HL-60 (cell line): ENCODE results near the gene SCUBE1.

Experiments
- DNase-seq, 2 experiments: peaks; one replicate each; pipeline ENCODE4 v3.0.0-alpha.2; 2010 to 2020; ENCODE audit warnings: low read depth in 1 of 2, low spot score in 1 of 2
- H3K27ac ChIP-seq: fragments of 250-450 bp; sonication (Bioruptor Pico); replicated peaks from 2 replicates; pipeline ENCODE4 v1.5.1; 2020; ENCODE audit warnings: mild to moderate bottlenecking, moderate library complexity
- H3K27me3 ChIP-seq: fragments of 250-450 bp; sonication (Bioruptor Pico); 2 replicates; pipeline ENCODE4 v1.5.1; 2021; ENCODE audit warnings: mild to moderate bottlenecking, moderate library complexity; ENCODE audit not compliant: insufficient read depth, poor library complexity, severe bottlenecking
- H3K4me3 ChIP-seq: replicated peaks from 2 replicates; pipeline ENCODE4 v1.5.1; 2011; ENCODE audit warnings: mild to moderate bottlenecking, control low read depth, low read length; ENCODE audit not compliant: insufficient read depth
- GABPA ChIP-seq: IDR thresholded peaks from 2 replicates; pipeline ENCODE4 v1.6.1; 2012; ENCODE audit warnings: low read depth
- POLR2AphosphoS5 ChIP-seq: IDR thresholded peaks from 2 replicates; pipeline ENCODE4 v1.6.1; 2012; ENCODE audit warnings: low read depth
- SPI1 ChIP-seq: IDR thresholded peaks from 2 replicates; pipeline ENCODE4 v1.6.1; 2012; ENCODE audit warnings: low read depth, mild to moderate bottlenecking, borderline replicate concordance
- TF ChIP-seq, protein P1 (sequence below): IDR thresholded peaks from 2 replicates; pipeline ENCODE4 v1.6.1; 2012; ENCODE audit warnings: low read depth; ENCODE audit not compliant: insufficient replicate concordance
- TF ChIP-seq, protein P2 (sequence below): IDR thresholded peaks from one replicate; pipeline ENCODE4 v1.5.1; 2011; ENCODE audit warnings: low read length, control low read depth, inconsistent platforms; ENCODE audit not compliant: insufficient read depth

SCUBE1 gene

GRCh38 chr22:43155789-43156188, 187.4 kb downstream of the SCUBE1 start:
- Histone ChIP-seq H3K4me3 (no peak overlapping the region), H3K27me3 (no peaks in the 10 kb centered on the region), H3K27ac (peak overlapping the region; percentile 26; the same call in 1 of the 2 replicates)
- no peak for TF ChIP-seq GABPA
- TF ChIP-seq, protein P1, sequence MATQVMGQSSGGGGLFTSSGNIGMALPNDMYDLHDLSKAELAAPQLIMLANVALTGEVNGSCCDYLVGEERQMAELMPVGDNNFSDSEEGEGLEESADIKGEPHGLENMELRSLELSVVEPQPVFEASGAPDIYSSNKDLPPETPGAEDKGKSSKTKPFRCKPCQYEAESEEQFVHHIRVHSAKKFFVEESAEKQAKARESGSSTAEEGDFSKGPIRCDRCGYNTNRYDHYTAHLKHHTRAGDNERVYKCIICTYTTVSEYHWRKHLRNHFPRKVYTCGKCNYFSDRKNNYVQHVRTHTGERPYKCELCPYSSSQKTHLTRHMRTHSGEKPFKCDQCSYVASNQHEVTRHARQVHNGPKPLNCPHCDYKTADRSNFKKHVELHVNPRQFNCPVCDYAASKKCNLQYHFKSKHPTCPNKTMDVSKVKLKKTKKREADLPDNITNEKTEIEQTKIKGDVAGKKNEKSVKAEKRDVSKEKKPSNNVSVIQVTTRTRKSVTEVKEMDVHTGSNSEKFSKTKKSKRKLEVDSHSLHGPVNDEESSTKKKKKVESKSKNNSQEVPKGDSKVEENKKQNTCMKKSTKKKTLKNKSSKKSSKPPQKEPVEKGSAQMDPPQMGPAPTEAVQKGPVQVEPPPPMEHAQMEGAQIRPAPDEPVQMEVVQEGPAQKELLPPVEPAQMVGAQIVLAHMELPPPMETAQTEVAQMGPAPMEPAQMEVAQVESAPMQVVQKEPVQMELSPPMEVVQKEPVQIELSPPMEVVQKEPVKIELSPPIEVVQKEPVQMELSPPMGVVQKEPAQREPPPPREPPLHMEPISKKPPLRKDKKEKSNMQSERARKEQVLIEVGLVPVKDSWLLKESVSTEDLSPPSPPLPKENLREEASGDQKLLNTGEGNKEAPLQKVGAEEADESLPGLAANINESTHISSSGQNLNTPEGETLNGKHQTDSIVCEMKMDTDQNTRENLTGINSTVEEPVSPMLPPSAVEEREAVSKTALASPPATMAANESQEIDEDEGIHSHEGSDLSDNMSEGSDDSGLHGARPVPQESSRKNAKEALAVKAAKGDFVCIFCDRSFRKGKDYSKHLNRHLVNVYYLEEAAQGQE, result no peak
- no peak for TF ChIP-seq POLR2AphosphoS5
- TF ChIP-seq SPI1, result peak; percentile 22; the same call in 1 of the 2 replicates
- TF ChIP-seq, protein P2, sequence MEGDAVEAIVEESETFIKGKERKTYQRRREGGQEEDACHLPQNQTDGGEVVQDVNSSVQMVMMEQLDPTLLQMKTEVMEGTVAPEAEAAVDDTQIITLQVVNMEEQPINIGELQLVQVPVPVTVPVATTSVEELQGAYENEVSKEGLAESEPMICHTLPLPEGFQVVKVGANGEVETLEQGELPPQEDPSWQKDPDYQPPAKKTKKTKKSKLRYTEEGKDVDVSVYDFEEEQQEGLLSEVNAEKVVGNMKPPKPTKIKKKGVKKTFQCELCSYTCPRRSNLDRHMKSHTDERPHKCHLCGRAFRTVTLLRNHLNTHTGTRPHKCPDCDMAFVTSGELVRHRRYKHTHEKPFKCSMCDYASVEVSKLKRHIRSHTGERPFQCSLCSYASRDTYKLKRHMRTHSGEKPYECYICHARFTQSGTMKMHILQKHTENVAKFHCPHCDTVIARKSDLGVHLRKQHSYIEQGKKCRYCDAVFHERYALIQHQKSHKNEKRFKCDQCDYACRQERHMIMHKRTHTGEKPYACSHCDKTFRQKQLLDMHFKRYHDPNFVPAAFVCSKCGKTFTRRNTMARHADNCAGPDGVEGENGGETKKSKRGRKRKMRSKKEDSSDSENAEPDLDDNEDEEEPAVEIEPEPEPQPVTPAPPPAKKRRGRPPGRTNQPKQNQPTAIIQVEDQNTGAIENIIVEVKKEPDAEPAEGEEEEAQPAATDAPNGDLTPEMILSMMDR, result no peak
- peak in 1 of 2 experiments; percentile 36 for DNase-seq

DNA sequence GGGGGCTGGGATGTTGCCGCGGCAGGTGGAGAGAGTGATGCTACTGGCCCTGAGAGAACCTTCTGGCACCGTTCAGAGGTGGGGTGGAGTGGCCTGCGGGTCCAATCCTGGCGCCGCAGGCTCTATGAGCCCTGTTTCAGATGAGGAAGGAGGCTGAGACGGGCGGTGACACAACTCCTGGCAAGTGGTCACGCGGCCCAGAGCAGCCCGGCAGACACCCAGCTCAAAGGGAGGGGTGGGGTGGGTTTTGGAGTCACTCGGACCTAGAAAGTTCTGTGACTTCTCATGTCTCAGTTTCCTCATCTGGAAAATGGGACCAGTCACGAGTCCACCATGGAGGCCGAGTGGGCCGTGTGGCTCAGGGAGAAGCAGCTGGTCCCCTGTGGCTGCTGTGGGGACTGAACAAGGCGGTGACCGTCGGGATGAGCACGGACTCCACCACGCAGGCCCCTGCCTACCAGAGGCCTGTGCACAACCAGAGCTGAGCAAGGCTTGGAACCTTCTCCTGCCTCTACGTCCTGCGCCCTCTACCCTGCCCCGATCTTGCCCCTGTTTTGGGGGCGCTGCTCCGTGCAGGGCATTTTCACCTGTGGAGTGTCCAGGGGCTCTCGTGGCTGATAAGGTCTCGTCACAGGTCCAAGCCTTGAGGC, 188.2 kb downstream of the SCUBE1 start:
- no peaks in the 10 kb centered on the region for H3K27me3 ChIP-seq
- peak overlapping the region; percentile 56 for H3K27ac ChIP-seq
- TF ChIP-seq POLR2AphosphoS5 (no peak), GABPA (no peak), SPI1 (no peak)
- TF ChIP-seq, protein P1, result no peak
- TF ChIP-seq, protein P2, result no peak
- DNase-seq, result peak in 1 of 2 experiments; percentile 84
- H3K4me3 ChIP-seq, result peak overlapping the region; percentile 25

DNA sequence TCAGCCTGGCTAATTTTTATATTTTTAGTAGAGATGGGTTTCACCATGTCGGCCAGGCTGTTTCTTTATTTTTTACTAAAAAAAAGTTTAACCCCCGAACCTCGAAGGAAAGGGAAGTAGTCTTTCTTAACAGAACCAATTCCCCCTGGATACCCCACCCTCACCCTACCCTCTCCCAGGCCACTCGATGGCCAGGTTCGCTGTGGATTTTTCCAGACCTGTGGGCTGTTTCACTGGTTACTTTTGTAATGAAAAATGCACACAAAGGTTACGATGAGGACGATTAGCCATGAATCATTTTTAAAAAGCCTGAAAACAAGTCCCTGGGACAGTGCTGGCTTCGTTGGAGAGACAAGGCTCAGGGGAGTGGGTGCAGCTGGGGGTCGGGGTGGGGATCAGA, 189.3 kb downstream of the SCUBE1 start:
- H3K4me3 ChIP-seq, result peak overlapping the region; percentile 93
- peak in 1 of 2 experiments; percentile 15 for DNase-seq

More for the DNA sequence above, 189.3 kb downstream of the SCUBE1 start:
- TF ChIP-seq POLR2AphosphoS5 (no peak), GABPA (no peak), SPI1 (no peak)
- TF ChIP-seq, protein P2, result no peak
- TF ChIP-seq, protein P1, result no peak
- Histone ChIP-seq H3K27ac (peak overlapping the region; percentile 56), H3K27me3 (no peaks in the 10 kb centered on the region)
